Upper lobe of left lung (tissue), 6 donors: ENCODE results near the gene NT5DC1. TPM values are rescaled to one million over a fixed set of nuclear protein-coding genes. Genes with fewer than 3 reads are reported as not detected.
A peak's percentile ranks its signal among the peaks of the same experiment; 100 is the strongest.

Experiments
- ATAC-seq, 2 donors: fragments of 200-7000 bp; cut with Tn5 transposase; one replicate each; pipeline ENCODE4 v1.9.1; 2022; ENCODE audit warnings: mild to moderate bottlenecking in 2 of 2, moderate library complexity in 2 of 2; ENCODE audit not compliant: low FRiP score in 2 of 2
- DNase-seq, 2 donors: peaks; one replicate each; pipeline ENCODE4 v3.0.0-alpha.2; 2019 to 2020
- H3K27ac ChIP-seq, 4 donors: fragments of 200-600 bp; sonication (generic); one replicate each; pipeline ENCODE4 v1.5.1; 2016 to 2019
- H3K27me3 ChIP-seq, 4 donors: fragments of 200-600 bp; sonication (generic); one replicate each; pipeline ENCODE4 v1.5.1; 2017 to 2019
- H3K36me3 ChIP-seq, 4 donors: fragments of 200-600 bp; sonication (generic); one replicate each; pipeline ENCODE4 v1.5.1; 2016 to 2019
- H3K4me1 ChIP-seq, 4 donors: fragments of 200-600 bp; sonication (generic); one replicate each; pipeline ENCODE4 v1.5.1; 2018 to 2019
- H3K4me3 ChIP-seq, 4 donors: fragments of 200-600 bp; sonication (generic); one replicate each; pipeline ENCODE4 v1.5.1; 2017 to 2019; ENCODE audit warnings: mild to moderate bottlenecking in 2 of 4, moderate library complexity in 1 of 4
- H3K9me3 ChIP-seq, 4 donors: fragments of 200-600 bp; sonication (generic); one replicate each; pipeline ENCODE4 v1.5.1; 2018 to 2019
- EP300 ChIP-seq, 4 donors: sonication (generic); formaldehyde crosslinking; IDR thresholded peaks; one replicate each; pipeline ENCODE4 v1.5.1; 2017; ENCODE audit warnings: antibody characterized with exemption in 4 of 4, control low read depth in 2 of 4
- POLR2A ChIP-seq, 4 donors: fragments of 450-650 bp; IDR thresholded peaks; one replicate each; pipeline ENCODE4 v1.5.1; 2016 to 2017; ENCODE audit warnings: antibody characterized with exemption in 4 of 4, mild to moderate bottlenecking in 2 of 4
- POLR2AphosphoS5 ChIP-seq, 2 donors: sonication (generic); formaldehyde crosslinking; IDR thresholded peaks; one replicate each; pipeline ENCODE4 v1.5.1; 2017; ENCODE audit warnings: antibody characterized with exemption in 2 of 2
- WGBS, 2 donors: methylation state at CpG; one replicate each; pipeline ENCODE4 v1.1.5; 2017 to 2018; 5-methylcytosine and 5-hydroxymethylcytosine counted together
- total RNA-seq, 6 donors: library from RNA; depleted of rRNA in 4 of 6; stranded (reverse); fragments of >200 nt in 4 of 6; gene quantifications; one replicate each; pipeline versions ENCODE4 v1.1.0 to v1.2.1, GENCODE V29; 2016 to 2021
- TF ChIP-seq, protein P1 (sequence below), 6 experiments: fragments of 450-650 bp in 4 of 6; fragments of 200-600 bp in 2 of 6; sonication (generic) in 2 of 6; IDR thresholded peaks; one replicate each; pipeline ENCODE4 v1.5.1; 2016 to 2019; ENCODE audit warnings: antibody characterized with exemption in 6 of 6
- donor health status: DM: no; HTN: no; CAD: no; lungs with moderate emphysema.
- donor health status: DM: no; HTN: yes; CAD: no; lungs with severe emphysema.

Gene NT5DC1
- total RNA-seq, 6 donors from 2014 or later = 5.4 to 55.6 (median 28.8) TPM

- WGBS, 2 donors = 90 to 95% methylated on average over 5 of the region's 5 CpGs
- TF ChIP-seq, protein P1, sequence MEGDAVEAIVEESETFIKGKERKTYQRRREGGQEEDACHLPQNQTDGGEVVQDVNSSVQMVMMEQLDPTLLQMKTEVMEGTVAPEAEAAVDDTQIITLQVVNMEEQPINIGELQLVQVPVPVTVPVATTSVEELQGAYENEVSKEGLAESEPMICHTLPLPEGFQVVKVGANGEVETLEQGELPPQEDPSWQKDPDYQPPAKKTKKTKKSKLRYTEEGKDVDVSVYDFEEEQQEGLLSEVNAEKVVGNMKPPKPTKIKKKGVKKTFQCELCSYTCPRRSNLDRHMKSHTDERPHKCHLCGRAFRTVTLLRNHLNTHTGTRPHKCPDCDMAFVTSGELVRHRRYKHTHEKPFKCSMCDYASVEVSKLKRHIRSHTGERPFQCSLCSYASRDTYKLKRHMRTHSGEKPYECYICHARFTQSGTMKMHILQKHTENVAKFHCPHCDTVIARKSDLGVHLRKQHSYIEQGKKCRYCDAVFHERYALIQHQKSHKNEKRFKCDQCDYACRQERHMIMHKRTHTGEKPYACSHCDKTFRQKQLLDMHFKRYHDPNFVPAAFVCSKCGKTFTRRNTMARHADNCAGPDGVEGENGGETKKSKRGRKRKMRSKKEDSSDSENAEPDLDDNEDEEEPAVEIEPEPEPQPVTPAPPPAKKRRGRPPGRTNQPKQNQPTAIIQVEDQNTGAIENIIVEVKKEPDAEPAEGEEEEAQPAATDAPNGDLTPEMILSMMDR (IDR thresholded peaks at IDR 0.05) = no peak
- no peak for TF ChIP-seq POLR2A (IDR thresholded peaks at IDR 0.05)
- TF ChIP-seq POLR2AphosphoS5 (IDR thresholded peaks at IDR 0.05) = no peak
- no peak for TF ChIP-seq EP300 (IDR thresholded peaks at IDR 0.05)
Observed at GRCh38 chr6:116215414-116215813, 114.8 kb downstream of the NT5DC1 start.

GRCh38 chr6:116217069-116217468 is 116.4 kb downstream of the NT5DC1 start:
- H3K36me3 ChIP-seq = no peaks in the 10 kb centered on the region
- WGBS, 2 donors = 0 to 2% methylated on average over 1 of the region's 1 CpG
- peaks cover 0 to 4% (median 0%) of the 10 kb centered on the region in 4 donors for H3K4me1 ChIP-seq
- ATAC-seq (peak in 1 of 2 donors; percentile 84), DNase-seq (no peak)
- no peaks in the 10 kb centered on the region for H3K27me3 ChIP-seq
- H3K27ac ChIP-seq = no peak overlapping the region
- TF ChIP-seq, protein P1 (IDR thresholded peaks at IDR 0.05) = peak; percentile 16 to 48 (median 42)
- no peak for TF ChIP-seq POLR2A (IDR thresholded peaks at IDR 0.05)
- no peak overlapping the region for H3K4me3 ChIP-seq
- H3K9me3 ChIP-seq = no peaks in the 10 kb centered on the region

More at GRCh38 chr6:116215414-116215813, 114.8 kb downstream of the NT5DC1 start:
- Histone ChIP-seq H3K9me3 (no peaks in the 10 kb centered on the region), H3K36me3 (no peaks in the 10 kb centered on the region), H3K27ac (no peak overlapping the region), H3K27me3 (no peaks in the 10 kb centered on the region), H3K4me1 (peaks cover 0 to 4% (median 0%) of the 10 kb centered on the region in 4 donors), H3K4me3 (no peak overlapping the region)
- no peak for DNase-seq
- no peak for ATAC-seq

DNA sequence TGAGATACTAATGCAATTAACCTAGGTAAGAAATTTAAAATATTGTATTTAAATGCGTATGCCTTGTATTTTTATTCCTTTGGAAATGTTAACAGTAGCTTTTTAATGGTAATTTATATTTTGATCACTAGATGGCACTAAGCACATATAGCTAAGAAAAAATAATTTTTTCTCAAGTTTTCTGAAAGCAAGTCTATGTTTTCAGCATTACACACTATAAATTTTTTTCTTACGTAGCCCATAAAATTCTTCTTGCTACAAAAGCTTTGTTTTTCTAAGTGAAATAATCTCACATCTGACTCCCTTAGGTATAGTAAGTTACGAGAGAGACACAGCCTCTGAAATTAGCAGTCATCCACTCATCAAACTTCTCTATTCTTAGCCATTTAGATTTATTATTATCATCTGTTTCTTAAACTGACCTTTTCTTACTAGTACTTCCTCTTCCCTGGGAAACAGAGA is 117.5 kb downstream of the NT5DC1 start:
- peak in 1 of 2 donors; percentile 61 for ATAC-seq
- no peak overlapping the region for H3K27ac ChIP-seq
- peaks cover 0 to 4% (median 0%) of the 10 kb centered on the region in 4 donors for H3K4me1 ChIP-seq
- no peaks in the 10 kb centered on the region for H3K27me3 ChIP-seq
- DNase-seq = no peak
- WGBS, 2 donors = 52 to 58% methylated on average over 3 of the region's 3 CpGs
- no peak overlapping the region for H3K4me3 ChIP-seq
- H3K36me3 ChIP-seq = peaks cover 0 to 3% (median 2%) of the 10 kb centered on the region in 4 donors
- TF ChIP-seq POLR2A (IDR thresholded peaks at IDR 0.05) = no peak
- TF ChIP-seq, protein P1 (IDR thresholded peaks at IDR 0.05) = peak in 1 of 6 experiments; percentile 30
- no peaks in the 10 kb centered on the region for H3K9me3 ChIP-seq

GRCh38 chr6:116218866-116219265 is 118.2 kb downstream of the NT5DC1 start:
- Histone ChIP-seq H3K9me3 (no peaks in the 10 kb centered on the region), H3K27ac (no peak overlapping the region), H3K27me3 (no peaks in the 10 kb centered on the region), H3K36me3 (peaks cover 0 to 5% (median 2%) of the 10 kb centered on the region in 4 donors), H3K4me3 (no peak overlapping the region), H3K4me1 (peaks cover 0 to 4% (median 0%) of the 10 kb centered on the region in 4 donors)
- WGBS, 2 donors = 93 to 96% methylated on average over 5 of the region's 5 CpGs
- TF ChIP-seq POLR2A (IDR thresholded peaks at IDR 0.05) = no peak
- TF ChIP-seq EP300 (IDR thresholded peaks at IDR 0.05) = no peak
- no peak for TF ChIP-seq POLR2AphosphoS5 (IDR thresholded peaks at IDR 0.05)
- TF ChIP-seq, protein P1 (IDR thresholded peaks at IDR 0.05) = no peak
- ATAC-seq = no peak
- no peak for DNase-seq

GRCh38 chr6:116221067-116221466 is 120.4 kb downstream of the NT5DC1 start:
- no peaks in the 10 kb centered on the region for H3K27me3 ChIP-seq
- 88 to 94% methylated on average over 3 of the region's 3 CpGs for WGBS, 2 donors
- DNase-seq = no peak

More at GRCh38 chr6:116221067-116221466, 120.4 kb downstream of the NT5DC1 start:
- no peak overlapping the region for H3K4me3 ChIP-seq
- H3K27ac ChIP-seq = no peak overlapping the region
- TF ChIP-seq POLR2A (IDR thresholded peaks at IDR 0.05) (no peak), EP300 (IDR thresholded peaks at IDR 0.05) (no peak), POLR2AphosphoS5 (IDR thresholded peaks at IDR 0.05) (no peak)
- TF ChIP-seq, protein P1 (IDR thresholded peaks at IDR 0.05) = no peak
- no peak for ATAC-seq
- no peaks in the 10 kb centered on the region for H3K9me3 ChIP-seq
- peaks cover 0 to 5% (median 2%) of the 10 kb centered on the region in 4 donors for H3K36me3 ChIP-seq
- peaks cover 0 to 4% (median 0%) of the 10 kb centered on the region in 4 donors for H3K4me1 ChIP-seq
